Lung (tissue), 12 donors: ENCODE results near the gene ATP11B. TPM values are rescaled to one million over a fixed set of nuclear protein-coding genes. Genes with fewer than 3 reads are reported as not detected.

Source experiments
- ATAC-seq: fragments of 200-7000 bp; cut with Tn5 transposase; one replicate; pipeline ENCODE4 v1.9.1; 2020; ENCODE audit warnings: moderate number of reproducible peaks; ENCODE audit not compliant: insufficient read depth, low FRiP score
- DNase-seq, 3 donors: peaks; one replicate each; pipeline ENCODE4 v3.0.0-alpha.2; 2013 to 2017
- H3K27ac ChIP-seq, 2 donors: one replicate each; pipeline ENCODE4 v1.5.1; 2013; ENCODE audit warnings: mild to moderate bottlenecking in 2 of 2, moderate library complexity in 2 of 2, control low read depth in 1 of 2, inconsistent platforms in 1 of 2, low read depth in 1 of 2, low read length in 1 of 2
- H3K27me3 ChIP-seq, 3 donors: one replicate each; pipeline ENCODE4 v1.5.1; 2013; ENCODE audit warnings: low read length in 2 of 3; ENCODE audit not compliant: control insufficient read depth in 3 of 3, insufficient read depth in 3 of 3
- H3K36me3 ChIP-seq, 4 donors: one replicate each; pipeline ENCODE4 v1.5.1; 2013; ENCODE audit warnings: low read length in 4 of 4, mild to moderate bottlenecking in 1 of 4, moderate library complexity in 1 of 4; ENCODE audit not compliant: control insufficient read depth in 4 of 4, insufficient read depth in 4 of 4
- H3K4me1 ChIP-seq, 5 donors: one replicate each; pipeline ENCODE4 v1.5.1; 2013; ENCODE audit warnings: low read length in 5 of 5, mild to moderate bottlenecking in 2 of 5, moderate library complexity in 1 of 5; ENCODE audit not compliant: control insufficient read depth in 5 of 5, insufficient read depth in 5 of 5
- H3K4me3 ChIP-seq: one replicate; pipeline ENCODE4 v1.5.1; 2013; ENCODE audit warnings: mild to moderate bottlenecking, control low read depth, moderate library complexity
- H3K9ac ChIP-seq, 2 donors: one replicate each; pipeline ENCODE4 v1.5.1; 2013; ENCODE audit warnings: low read length in 2 of 2, control low read depth in 1 of 2; ENCODE audit not compliant: insufficient read depth in 1 of 2
- H3K9me3 ChIP-seq, 4 donors: one replicate each; pipeline ENCODE4 v1.5.1; 2013; ENCODE audit warnings: low read length in 3 of 4, mild to moderate bottlenecking in 1 of 4, moderate library complexity in 1 of 4; ENCODE audit not compliant: control insufficient read depth in 4 of 4, insufficient read depth in 3 of 4
- WGBS, 2 donors: extraction: QIAGEN DNeasy Blood & Tissue Kit; methylation state at CpG; one replicate each; pipeline ENCODE4 v1.1.7; 2013; 5-methylcytosine and 5-hydroxymethylcytosine counted together
- polyA plus RNA-seq, 2 donors: library from polyadenylated mRNA; stranded (reverse); fragments of 200-250 nt; gene quantifications; one replicate each; pipeline ENCODE4 v1.2.1, GENCODE V29; 2013
- total RNA-seq, 2 donors: library from RNA; depleted of rRNA in 1 of 2; stranded (reverse); fragments of >200 nt in 1 of 2; gene quantifications; one replicate each; pipeline ENCODE4 v1.2.1, GENCODE V29; 2014 to 2021
- TF ChIP-seq, protein P1 (sequence below): IDR thresholded peaks from 2 replicates; pipeline ENCODE4 v1.5.1; 2012; ENCODE audit warnings: mild to moderate bottlenecking; ENCODE audit errors: control extremely low read depth, extremely low read depth
- donor health status: control.
- donor health status: control.
- donor health status: Bipolar disorder and iron deficiency.
- donor health status: healthy.
- donor health status: DM: yes; HTN: yes; CAD: no.

The ATP11B gene
- total and polyA plus RNA-seq, 4 donors: 8.3 to 111 (median 39.7) TPM

DNA sequence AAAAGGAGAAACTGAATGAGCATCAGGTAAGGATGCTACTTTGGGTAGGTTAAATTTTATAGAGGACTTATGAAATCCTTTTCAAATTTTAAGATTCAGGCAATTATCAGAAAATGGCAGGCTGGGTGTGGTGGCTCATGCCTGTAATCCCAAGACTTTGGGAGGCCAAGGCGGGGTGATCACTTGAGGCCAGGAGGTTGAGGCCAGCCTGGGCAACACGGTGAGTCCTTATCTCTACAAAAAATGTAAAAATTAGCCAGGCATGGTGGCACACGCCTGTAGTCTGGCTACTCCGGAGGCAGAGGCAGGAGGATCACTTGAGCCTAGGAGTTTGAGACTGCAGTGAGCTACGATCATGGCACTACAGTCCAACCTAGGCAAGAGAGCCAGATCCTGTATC lies 163.9 kb downstream of the ATP11B start:
- Histone ChIP-seq H3K4me1 (peaks cover 0 to 2% (median 0%) of the 10 kb centered on the region in 5 donors), H3K9me3 (no peaks in the 10 kb centered on the region), H3K4me3 (no peak overlapping the region), H3K27ac (no peak overlapping the region), H3K36me3 (peaks cover 2 to 16% (median 10%) of the 10 kb centered on the region in 4 donors), H3K27me3 (no peaks in the 10 kb centered on the region), H3K9ac (no peak overlapping the region)
- 94 to 95% methylated on average over 5 of the region's 5 CpGs for WGBS, 2 donors
- no peak for ATAC-seq
- TF ChIP-seq, protein P1, sequence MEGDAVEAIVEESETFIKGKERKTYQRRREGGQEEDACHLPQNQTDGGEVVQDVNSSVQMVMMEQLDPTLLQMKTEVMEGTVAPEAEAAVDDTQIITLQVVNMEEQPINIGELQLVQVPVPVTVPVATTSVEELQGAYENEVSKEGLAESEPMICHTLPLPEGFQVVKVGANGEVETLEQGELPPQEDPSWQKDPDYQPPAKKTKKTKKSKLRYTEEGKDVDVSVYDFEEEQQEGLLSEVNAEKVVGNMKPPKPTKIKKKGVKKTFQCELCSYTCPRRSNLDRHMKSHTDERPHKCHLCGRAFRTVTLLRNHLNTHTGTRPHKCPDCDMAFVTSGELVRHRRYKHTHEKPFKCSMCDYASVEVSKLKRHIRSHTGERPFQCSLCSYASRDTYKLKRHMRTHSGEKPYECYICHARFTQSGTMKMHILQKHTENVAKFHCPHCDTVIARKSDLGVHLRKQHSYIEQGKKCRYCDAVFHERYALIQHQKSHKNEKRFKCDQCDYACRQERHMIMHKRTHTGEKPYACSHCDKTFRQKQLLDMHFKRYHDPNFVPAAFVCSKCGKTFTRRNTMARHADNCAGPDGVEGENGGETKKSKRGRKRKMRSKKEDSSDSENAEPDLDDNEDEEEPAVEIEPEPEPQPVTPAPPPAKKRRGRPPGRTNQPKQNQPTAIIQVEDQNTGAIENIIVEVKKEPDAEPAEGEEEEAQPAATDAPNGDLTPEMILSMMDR: no peak
- no peak for DNase-seq

DNA sequence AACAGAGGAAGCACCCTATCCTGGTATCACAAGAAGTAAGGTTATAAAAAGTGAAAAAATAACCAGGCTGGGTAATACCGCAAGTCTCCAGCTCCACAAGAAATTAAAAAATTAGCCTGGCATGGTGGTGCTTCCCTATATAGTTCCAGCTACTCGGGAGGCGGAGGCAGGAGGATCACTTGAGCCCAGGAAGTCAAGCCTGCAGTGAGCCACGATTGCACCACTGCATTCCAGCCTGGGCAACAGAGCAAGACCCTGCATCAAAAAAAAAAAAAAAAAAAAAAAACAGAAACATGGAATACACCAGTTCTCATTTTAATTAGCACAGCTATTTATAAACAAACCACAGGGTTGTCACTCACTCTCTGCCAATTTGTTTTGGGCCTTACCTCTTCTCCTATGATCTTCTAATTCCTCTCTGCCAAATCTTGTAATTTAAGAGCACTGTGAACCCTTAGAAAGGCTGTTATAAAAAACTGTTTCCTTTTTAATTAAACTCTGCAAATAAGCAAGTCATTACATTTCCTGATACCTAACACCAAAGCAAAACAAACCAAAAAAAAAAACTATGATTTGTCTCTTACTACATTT lies 164.5 kb downstream of the ATP11B start:
- Histone ChIP-seq H3K36me3 (peaks cover 4 to 19% (median 7%) of the 10 kb centered on the region in 4 donors), H3K4me1 (peaks cover 0 to 2% (median 0%) of the 10 kb centered on the region in 5 donors), H3K4me3 (no peak overlapping the region), H3K27me3 (no peaks in the 10 kb centered on the region), H3K27ac (no peak overlapping the region), H3K9ac (no peak overlapping the region), H3K9me3 (no peaks in the 10 kb centered on the region)
- 91 to 93% methylated on average over 4 of the region's 4 CpGs for WGBS, 2 donors
- ATAC-seq (no peak), DNase-seq (no peak)
- TF ChIP-seq, protein P1: no peak

DNA sequence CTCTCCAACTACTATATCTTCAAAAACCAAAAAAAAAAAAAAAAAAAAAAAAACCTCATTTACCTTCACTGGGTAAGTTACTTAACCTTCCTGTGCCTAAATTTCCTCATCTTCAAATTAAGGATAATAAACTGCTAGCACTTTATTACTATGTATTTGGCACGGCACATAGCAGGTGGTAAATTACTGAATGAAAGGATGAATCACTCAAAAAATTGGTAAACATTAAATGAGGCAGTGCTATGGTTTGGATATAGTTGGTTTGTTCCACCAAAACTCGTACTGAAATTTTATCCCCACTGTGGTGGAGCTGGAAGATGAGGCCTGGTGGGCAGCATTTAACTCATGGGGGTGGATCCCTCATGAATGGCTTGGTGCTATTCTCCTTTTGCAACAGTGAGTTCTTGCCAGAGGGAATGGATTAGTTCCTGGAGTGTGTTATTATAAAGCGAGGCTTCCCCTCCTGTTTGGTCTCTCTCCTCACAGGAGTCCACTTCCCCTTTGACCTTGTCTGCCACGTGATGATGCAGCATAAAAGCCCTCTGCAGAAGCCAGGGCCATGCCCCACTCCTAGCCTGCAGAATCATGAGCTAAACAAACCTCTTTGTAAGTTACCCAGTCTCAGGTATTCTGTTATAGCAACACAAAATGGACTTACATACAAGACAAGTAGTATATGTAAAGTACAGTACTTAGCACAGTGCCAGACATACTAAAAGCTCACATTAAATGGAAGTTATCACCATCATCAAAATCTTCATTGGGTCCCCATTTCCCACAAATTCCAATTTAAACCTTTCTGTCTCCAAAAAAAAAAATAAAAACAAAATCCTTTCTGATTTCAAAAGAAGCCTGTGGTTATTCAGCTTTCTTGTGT lies 166.4 kb downstream of the ATP11B start:
- no peaks in the 10 kb centered on the region for H3K9me3 ChIP-seq
- DNase-seq (no peak), ATAC-seq (no peak)
- peaks cover 5 to 19% (median 8%) of the 10 kb centered on the region in 4 donors for H3K36me3 ChIP-seq
- no peaks in the 10 kb centered on the region for H3K27me3 ChIP-seq
- H3K27ac ChIP-seq: no peak overlapping the region
- WGBS, 2 donors: 35 to 61% methylated on average over 4 of the region's 4 CpGs
- peaks cover 0 to 2% (median 0%) of the 10 kb centered on the region in 5 donors for H3K4me1 ChIP-seq
- TF ChIP-seq, protein P1: no peak
- no peak overlapping the region for H3K9ac ChIP-seq
- no peak overlapping the region for H3K4me3 ChIP-seq
